CD4-positive, alpha-beta T cell treated with Interleukin-6 at 100 ng/mL for 8 hours (primary cell): Measurements from ENCODE around the gene RYK.
"Not testable (repeated sequence)": the region's sequence is repeated elsewhere in the genome, so short reads cannot be mapped to it uniquely, and the experiment has no call there.

ENCODE experiments used
- DNase-seq: peaks from one replicate; pipeline ENCODE4 v3.0.0-alpha.2; 2020; ENCODE audit warnings: mixed read lengths, low spot score

Gene RYK

DNA sequence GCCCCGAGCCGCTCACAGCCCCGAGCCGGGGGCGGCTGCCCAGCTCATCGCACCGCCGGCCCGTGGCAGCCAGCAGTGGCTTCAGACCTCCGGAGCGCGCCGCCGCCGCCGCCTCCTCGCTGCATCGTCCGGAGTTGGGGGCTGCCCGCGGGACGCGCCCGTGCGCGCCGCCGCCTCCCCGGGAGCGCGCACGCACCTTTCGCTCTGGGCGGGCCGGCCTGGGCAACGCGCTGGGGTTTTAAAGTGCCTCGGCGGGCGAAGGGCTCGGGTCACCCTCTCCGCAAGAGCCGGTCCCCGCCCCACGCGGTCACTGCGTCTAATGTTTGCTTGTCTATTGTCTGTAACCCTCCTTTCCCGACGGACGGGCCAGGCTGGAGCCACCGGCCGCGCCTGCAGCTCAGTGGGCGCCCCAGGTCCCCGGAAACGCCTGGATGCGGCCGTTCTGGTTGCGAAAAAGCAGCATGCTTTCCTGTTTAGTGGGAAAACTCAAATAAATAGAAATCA, at the start of gene RYK:
TSS of gene RYK (minus strand) at position 143 of the 504 bp plus-strand sequence. CDS start 205 bp downstream, outside the sequence.
- peak; percentile 72 for DNase-seq

DNA sequence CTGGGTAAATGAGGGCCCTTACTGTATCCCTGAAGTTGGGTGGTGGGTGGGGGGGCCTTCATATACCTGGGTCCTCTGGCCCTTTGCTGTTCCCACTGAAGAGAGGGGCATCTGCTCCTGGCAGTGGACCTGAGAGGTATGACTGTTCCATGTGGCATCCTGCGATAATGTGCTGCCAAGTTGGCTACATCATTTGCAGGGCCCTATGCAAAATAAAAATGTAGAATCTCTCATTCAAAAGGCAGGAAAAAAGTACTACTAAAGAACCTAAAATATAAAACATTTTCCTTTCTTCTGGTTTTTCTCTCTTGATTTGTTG, 49.2 kb upstream of the RYK start:
- no peak for DNase-seq

DNA sequence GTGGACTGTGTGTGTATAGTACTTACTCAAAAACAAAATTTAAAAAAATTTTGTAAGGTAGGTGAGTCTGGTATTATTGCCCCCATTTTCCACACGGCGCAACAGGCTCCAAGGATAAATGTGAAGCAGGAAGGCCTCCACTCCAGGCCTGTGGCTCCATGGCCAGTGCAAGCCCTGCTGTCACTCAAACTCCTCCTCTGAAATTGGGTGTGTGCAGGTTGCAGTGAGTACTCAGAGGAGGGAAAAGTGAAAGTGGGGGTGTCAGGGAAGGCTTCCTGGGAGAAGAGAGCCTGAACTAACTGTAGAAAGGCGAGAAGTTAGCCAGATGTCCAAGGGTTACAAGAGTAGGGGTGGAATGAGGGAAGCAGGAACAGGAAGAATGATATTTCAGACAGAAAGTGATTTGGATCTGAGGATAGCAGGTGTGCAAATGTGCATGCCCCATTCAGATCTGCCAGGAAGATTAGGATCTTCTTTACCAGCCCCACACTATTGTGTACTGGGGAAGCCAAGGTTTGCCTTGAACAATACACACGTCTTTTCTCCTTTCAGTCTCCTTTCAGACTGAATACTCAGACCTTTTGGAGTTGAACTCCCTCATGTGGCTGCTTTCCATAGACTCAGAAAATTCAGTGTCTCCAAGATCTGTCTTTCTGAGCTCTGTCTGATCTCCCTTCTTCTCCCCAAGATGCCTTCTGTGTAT, 48.7 kb upstream of the RYK start:
- DNase-seq = no peak

DNA sequence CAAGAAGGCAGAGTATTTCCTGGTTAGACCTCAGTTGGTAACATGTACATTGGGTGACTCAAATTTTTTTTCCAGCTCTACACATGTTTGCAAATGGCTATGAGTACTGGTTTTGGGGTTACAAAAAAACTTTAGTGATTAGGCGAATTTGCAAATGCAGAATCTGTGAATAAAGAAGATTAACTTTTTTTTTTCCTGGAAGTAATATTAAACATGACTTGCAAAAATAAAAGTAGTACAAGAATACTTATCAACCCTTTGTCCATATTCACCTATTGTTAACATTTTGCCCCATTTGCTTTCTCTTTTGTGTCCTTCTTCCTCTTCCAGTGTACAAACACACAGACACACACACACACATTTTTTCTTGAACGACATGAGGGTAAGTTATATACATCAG, 47.6 kb upstream of the RYK start:
- no peak for DNase-seq

DNA sequence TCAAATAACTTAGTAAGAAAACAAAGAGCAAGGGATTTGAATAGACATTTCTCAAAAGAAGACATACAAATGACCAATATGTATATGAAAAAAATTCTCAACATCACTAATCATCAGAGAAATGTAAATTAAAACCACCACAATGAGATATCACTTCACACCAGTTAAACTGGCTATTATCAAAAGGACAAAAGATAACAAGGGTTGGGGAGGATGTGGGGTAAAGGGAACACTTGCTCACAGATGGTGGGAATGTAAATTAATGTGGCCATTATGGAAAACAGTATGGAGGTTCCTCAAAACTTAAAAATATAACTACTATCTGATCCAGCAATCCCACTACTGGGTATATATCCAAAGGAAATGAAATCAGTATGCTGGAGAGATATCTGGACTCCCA, 46.0 kb upstream of the RYK start:
- no peak for DNase-seq

DNA sequence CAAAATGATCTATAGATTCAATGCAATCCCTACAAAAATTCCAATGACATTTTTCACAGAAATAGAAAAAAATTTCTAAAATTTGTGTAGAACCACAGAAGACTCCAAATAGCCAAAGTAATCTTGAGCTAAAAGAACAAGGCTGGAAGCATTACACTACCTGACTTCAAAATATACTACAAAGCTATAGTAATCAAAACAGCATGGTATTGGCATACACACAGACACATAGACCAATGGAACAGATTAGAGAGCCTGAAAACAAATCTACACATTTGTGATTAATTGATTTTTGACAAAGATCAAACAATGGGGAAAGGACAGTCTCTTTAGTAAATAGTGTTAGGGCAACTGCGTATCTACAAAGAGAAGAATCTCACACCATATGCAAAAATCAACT, 45.3 kb upstream of the RYK start:
- DNase-seq = no peak

DNA sequence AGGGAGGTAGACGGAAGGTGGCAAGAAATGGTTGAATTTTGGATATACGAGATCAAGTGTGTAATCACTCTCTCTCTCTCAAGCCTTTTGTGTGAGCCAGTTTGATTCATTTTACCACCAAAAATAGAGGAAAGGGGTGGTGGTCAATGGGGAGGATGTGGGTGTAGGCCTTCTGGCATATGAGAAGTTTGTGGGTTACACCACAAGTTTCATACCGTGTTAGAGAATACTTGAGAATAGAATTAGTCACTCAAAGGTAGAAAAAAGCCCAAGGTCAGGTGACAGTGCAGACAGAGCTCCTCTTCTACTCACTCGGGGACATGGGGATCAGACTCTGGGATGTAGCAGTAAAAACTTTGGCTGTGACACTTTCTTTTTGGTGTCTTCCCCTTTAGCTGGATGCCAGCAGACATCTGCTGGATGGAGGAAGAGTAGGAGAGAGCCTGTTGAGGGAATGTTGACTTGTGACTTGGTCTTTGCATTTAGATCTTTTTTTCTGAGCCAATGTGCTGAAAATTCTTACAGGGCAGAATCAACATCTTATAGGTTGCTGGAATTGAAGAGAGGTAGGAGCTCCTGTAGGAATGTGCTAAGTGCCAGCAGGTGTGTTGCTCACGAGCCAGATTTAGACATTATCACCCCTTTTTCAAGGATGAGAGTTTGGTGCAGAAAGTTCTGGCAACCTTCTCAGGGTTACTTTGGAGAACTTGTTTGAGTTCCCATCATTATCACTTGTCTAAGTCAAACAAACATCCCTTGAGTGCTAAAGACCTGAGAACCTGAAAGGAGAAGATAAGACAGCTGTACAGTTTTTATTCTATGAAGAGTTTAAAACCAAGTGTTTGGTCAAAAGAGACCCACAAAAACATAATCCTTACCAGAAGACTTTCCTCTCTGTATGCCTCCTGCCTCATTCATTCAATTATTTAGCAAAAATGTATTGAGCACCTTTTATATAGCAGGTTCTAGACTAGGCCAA, 43.9 kb upstream of the RYK start:
- peak; percentile 63 for DNase-seq

DNA sequence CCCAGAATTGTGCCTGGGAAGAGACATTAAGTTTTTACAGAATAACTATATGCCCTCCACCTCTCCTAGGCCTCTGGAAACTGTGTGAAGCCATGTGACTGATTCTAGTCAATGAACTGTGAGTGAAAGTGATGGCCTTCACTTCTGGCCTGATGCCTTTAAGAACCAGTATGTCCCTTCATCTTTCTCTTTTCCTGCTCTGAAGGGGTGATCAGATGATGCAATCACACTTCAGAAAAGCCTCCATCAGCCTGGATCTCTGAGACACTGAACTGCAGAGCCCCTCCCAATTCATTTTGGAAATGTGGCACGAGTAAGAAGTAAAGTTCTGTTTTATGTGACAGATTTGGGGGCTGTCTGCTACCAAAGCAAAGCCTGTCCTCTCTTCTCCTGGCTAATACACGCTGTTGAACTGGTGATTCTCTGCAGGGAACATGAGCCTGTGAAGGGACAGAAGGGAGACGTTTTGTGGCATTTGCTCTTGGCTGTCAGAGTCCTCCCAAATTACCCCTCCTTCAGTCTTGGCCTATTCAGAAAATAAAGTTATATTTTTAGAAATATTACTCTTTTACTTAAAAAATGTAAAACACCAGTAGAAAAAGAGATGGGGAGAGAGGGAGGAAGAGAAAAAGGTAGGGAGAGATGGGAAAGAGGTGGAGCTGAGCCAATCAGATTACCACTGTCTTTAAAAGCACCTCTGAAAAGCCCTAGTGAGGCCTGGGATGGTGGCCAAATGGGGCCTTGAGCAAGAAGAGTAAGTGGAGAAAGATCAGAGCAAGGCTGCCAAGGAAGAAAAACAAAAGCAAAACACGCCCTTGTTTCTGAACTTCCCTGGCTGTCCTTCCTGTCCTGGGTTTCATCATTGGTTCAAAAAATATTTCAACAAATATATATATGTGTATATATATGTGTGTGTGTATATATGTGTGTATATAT, 40.9 kb upstream of the RYK start:
- DNase-seq = no peak

DNA sequence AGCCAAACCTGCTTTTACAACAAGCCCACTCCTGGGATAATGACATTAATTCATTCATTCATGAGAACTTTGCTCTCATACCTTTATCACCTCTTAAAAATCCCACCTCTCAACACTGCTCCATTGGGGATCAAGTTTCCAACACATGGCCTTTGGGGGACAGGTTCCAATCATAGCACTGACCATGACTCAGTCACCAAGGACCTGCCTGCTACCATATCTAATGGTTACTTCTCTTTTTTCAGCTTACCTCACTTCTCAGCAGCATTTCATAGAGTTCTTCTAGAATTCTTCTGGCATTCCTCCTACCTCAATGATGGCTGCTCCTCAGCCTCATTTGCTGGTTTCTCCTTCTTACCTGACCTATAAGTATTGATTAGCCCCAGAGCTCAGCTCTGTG, 36.9 kb upstream of the RYK start:
- no peak for DNase-seq

DNA sequence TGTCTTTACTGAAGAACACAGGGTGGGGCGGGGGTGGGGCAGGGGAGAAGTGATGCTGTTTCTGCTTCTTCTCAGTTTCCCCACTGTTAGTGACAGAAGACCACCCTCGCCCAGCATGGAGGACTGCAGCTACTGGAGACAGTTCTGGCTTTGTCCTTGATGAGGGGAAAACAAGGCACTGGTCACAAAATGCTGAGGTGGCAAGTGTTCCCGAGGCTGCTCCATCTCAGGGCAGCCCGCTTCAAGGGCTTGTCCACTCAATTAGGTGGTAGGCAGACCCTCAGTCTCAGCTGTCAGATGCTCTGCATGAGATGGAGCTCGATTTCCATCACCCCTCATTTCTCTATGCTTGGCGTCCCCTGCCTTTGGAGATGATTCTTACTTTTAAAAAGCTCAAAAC, 33.8 kb upstream of the RYK start:
- DNase-seq = no peak

DNA sequence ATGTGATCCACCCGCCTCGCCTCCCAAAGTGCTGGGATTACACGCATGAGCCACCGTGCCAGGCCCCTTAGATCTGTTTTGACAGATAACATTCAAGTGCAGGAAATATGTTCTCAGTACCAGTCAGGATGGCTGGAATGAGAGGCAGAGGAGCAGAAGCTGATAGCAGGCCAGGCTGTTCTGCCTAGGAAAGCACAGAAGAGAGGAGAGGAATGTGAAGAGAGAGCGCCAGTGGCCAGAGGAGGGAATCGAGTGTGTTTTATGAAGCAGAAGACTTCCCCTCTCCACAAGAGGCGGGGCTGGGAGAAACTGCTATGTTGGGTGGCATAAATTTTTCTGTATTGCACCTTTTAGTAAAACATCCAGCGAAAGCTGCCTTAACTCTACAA, 32.0 kb upstream of the RYK start:
- DNase-seq = no peak

DNA sequence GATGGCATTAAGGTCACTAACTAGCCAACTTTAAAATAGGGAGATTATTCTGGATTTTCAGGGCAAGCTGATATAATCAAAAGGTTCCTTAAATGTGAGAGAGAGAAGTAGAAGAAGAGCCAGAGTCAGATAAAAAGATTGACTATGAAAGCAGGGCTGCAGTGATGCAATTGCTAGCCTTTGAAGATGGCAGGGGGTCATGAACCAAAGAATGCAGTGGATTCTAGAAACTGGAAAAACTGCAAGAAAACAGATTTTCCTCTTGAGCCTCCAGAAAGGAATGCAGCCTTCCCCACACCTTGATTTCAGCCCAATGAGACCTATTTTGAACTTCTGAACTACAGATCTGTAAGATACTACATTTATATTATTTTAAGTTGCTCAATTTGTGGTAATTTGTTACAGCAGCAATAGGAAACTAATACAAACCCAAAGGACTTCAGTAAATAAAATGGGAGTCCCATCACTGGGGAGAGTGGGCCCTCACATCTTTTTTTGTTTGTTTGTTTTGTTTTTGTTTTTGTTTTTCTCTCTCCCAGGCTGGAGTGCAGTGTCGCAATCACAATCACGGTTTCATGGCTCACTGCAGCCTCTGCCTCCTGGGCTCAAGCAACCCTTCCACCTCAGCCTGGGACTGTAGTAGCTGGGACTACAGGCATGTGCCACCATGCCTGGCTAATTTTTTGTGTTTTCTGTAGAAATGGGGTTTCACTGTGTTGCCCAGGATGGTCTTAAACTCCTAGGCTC, 31.4 kb upstream of the RYK start:
- DNase-seq = no peak

DNA sequence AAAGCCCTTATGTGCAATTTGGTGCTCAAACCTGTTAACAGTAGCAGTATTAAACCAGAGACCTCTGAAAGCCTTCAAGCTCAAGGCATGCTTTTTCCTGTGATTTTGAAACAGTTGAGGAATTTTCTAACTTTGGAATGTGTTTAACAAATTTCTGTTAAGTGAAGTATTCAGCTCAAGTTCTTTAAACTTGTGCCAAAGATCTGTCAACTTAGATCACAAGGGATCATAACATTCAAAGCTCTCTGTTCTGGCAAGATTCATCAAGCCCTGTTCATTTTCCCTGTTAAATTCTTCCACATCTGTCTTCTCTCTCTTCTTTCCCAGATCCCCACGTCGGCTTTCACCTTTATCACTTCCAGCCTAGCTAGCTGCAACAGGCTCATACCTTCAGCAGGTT, 28.8 kb upstream of the RYK start:
- no peak for DNase-seq

DNA sequence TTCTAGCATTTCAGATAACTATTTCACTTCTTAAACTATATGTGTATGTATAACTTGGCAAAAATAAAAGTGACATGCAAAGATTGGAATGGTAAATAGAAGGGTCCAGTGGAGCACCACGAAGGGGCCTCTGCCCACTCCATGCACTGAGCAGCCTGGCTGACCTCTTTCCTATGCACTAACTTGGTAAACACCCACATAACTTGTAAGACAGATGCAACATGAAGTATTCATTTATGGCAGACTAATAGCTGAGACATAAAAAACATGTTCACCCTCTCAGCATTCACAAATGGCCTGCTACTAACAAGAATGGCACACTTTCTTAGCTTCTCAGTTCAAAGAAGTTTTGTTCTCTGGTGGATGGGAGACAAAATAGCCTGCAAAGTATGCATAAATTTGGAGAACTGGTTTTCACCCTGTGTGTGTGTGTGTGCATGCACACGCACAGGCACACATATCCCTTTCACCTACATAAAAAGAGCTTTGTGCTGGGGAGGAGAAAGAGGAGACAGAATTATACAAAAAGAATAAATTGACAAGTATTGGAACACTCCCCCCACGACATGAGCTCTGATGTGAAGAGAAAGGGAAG, 26.5 kb upstream of the RYK start:
- DNase-seq = no peak

DNA sequence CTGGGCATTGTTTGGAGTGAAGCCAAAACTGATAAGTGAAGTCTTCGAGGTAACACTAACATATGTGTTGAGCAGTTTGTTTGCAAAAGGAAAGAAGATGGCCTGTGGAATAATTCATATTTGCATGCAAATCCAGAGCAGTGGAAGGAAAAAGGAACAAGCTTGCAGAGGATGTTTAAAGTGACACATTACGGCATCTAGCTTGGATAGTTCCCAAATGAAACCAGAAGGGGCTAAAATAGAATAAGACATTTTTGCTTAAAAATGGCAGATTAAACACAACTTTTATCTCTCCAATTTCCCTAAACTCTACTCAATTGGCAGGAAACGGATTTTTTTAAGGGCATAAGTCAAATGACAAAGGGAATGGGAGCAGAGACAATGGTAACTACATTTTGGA, 25.4 kb upstream of the RYK start:
- no peak for DNase-seq

DNA sequence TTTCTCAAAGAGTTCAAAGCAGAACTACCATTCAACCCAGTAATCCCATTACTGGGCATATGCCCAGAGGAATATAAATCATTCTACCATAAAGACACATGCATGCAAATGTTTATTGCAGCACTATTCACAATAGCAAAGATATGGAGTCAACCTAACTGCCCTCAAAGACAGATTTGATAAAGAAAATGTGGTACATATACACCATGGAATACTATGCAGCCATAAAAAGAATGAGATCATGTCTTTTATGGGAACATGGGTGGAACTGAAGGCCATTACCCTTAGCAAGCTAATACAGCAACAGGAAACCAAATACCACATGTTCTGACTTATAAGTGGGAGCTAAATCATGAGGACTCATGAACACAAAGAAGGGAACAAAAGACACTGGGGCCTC, 24.5 kb upstream of the RYK start:
- not testable (repeated sequence) for DNase-seq

DNA sequence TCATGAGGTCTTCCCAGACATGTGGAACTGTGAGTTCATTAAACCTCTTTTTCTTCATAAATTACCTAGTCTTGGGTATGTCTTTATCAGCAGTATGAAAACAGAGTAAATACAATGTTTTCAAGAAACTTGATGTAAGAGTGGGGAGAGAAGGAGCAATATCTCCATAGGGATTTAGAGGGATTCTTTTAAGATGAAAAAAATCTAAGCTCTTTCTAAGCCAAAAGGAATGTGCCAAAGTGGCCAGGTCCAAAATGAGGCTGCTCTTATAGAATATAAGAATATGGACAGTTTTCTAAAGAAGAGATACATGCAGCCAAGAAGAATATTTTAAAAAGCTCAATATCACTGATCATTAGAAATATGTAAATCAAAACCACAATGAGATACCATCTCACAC, 23.9 kb upstream of the RYK start:
- DNase-seq = no peak

DNA sequence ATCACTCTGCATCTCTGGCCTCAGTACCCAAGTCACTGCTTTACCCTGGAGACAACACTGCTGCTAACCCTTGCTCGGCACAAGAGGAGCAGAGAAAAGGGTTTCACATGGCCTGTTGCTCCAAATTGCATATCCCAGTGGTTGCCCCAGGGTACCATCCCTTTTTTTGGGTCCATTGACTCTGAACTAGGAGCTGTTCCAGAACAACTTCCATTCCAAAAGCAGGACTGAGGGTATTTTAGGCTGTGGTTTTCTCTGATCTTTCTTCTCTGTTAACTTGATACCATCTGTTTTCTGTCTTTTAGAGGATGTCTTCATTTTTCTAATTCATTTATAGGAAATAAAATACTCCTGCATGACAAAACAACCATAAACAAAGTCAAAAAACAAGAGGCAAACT, 17.3 kb upstream of the RYK start:
- no peak for DNase-seq

DNA sequence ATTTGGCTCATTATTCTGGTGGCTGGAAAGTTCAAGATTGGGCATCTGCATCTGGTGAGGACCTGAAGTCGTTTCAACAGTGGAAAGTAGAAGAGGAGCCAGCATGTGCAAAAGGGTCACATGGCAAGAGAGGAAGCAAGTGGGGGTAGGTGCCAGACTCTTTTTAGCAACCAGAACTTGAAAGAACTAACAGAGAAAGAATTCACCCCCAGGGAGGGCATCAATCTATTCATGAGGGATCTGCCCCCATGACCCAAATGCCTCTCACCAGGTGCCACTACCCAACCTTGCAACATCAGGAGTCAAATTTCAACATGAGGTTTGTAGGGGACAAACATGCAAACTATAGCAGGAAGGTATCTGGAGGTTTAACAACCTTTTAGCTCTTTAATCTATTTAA, 10.3 kb upstream of the RYK start:
- DNase-seq = no peak

DNA sequence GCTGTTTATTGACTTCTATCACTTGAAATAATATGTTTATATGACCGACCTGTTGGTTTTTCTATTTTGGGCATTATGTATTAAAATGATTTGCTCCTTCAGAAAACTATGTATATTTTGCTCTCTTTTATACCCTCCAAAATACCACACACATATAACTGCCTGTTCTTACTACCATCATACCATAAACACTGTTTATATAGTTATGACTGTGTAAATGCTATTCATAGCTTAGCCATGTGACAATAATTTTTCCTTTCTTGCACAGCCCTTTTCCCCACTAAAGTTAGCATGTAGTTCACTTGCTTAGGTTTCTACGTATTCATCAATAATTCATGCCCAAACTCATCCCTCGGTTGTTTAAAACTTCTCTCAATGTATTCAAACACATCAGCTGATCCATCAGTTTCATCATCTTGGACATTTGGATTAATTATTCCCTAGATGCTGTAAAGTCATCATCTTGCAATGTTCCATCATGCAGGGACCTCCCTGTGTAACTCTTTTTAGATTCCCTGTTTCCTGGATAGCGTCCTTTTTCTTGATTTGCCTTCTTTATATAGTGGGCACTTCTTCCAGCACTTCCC, 8.2 kb upstream of the RYK start:
- DNase-seq = no peak

DNA sequence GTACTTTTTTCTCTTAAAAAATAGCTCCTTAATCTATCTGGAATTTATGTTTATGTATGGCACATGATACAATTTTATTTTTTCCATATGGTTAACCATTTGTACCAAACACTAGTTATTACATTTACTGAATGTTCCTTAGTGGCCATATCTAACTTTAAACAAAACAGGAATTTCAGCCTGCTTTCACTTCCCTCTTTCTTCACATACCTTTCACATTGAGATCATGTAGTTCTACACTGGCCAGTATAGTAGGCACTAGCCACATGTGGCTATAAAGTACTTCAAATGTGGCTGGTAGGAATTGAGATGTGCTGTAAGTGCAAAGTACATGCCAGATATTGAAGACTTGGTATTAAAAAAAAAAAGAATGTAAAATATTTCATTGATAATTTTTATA, 4.7 kb upstream of the RYK start:
- no peak for DNase-seq
